G401 (cell line): ENCODE results near the gene GDA. TPM values are rescaled to one million over a fixed set of nuclear protein-coding genes. Genes with fewer than 3 reads are reported as not detected.

ENCODE experiments used
- total RNA-seq: library from RNA; depleted of rRNA; stranded (reverse); fragments of >200 nt; shearing (Covaris generic); gene quantifications from 2 replicates; pipeline ENCODE4 v1.2.3, GENCODE V29; 2014; rRNA removed

Gene GDA
- total RNA-seq, 1 experiment from 2014 or later, result not detected

Other genes starting within 250 kb of the GDA start
- gene ABHD17B, start 238.2 kb upstream of the GDA start, total RNA-seq, result 38.2 and 46.1 TPM in 2 replicates
- gene C9orf85, start 237.8 kb upstream of the GDA start, total RNA-seq, result 23.7 and 27.5 TPM in 2 replicates
- not detected in 2 replicates for gene C9orf57, start 88.8 kb upstream of the GDA start, total RNA-seq
- gene ZFAND5, start 215.8 kb downstream of the GDA start, total RNA-seq, result 67.8 and 103 TPM in 2 replicates